Natural killer cell (primary cell): ENCODE results near the gene AKR7A2. TPM values are rescaled to one million over a fixed set of nuclear protein-coding genes. Genes with fewer than 3 reads are reported as not detected.

Source experiments
- ATAC-seq, 3 donors: fragments of 150-1000 bp in 2 of 3; fragments of 200-7000 bp in 1 of 3; cut with Tn5 transposase; 1 replicate in 1 of 3; 2 replicates in 2 of 3; pipeline ENCODE4 v1.10.0; 2021; ENCODE audit warnings: mild to moderate bottlenecking in 2 of 3, moderate library complexity in 2 of 3
- DNase-seq, 2 donors: peaks; one replicate each; pipeline versions ENCODE4 v3.0.0 to v3.0.0-alpha.2; 2013 to 2021; ENCODE audit warnings: mixed read lengths in 1 of 2
- H3K27ac ChIP-seq: one replicate; pipeline ENCODE4 v1.5.1; 2013; ENCODE audit warnings: mild to moderate bottlenecking, low read length
- H3K27me3 ChIP-seq: one replicate; pipeline ENCODE4 v1.6.1; 2013; ENCODE audit warnings: low read length; ENCODE audit not compliant: control insufficient read depth, insufficient read depth
- H3K36me3 ChIP-seq: one replicate; pipeline ENCODE4 v1.6.1; 2013; ENCODE audit warnings: low read length; ENCODE audit not compliant: control insufficient read depth, insufficient read depth
- H3K4me1 ChIP-seq: one replicate; pipeline ENCODE4 v1.6.1; 2013; ENCODE audit warnings: low read length; ENCODE audit not compliant: control insufficient read depth, insufficient read depth
- H3K4me3 ChIP-seq: one replicate; pipeline ENCODE4 v1.5.1; 2013; ENCODE audit warnings: low read length
- H3K9me3 ChIP-seq: one replicate; pipeline ENCODE4 v1.6.1; 2013; ENCODE audit warnings: low read length; ENCODE audit not compliant: control insufficient read depth, insufficient read depth
- H3K27ac Mint-ChIP-seq, 2 donors: one replicate each; pipeline ENCODE4 v1.8.0; 2022; ENCODE audit warnings: mild to moderate bottlenecking in 2 of 2, mixed read lengths in 2 of 2, moderate library complexity in 1 of 2
- H3K27me3 Mint-ChIP-seq, 2 donors: one replicate each; pipeline ENCODE4 v1.8.0; 2022; ENCODE audit warnings: low read depth in 2 of 2, mixed read lengths in 2 of 2
- H3K36me3 Mint-ChIP-seq: one replicate; pipeline ENCODE4 v1.8.0; 2022; ENCODE audit warnings: mixed read lengths
- H3K4me1 Mint-ChIP-seq, 2 donors: one replicate each; pipeline ENCODE4 v1.8.0; 2022; ENCODE audit warnings: mixed read lengths in 2 of 2
- H3K4me3 Mint-ChIP-seq: one replicate; pipeline ENCODE4 v1.8.0; 2022; ENCODE audit warnings: mild to moderate bottlenecking, moderate library complexity, mixed read lengths
- H3K9me3 Mint-ChIP-seq, 2 donors: one replicate each; pipeline ENCODE4 v1.8.0; 2022; ENCODE audit warnings: mixed read lengths in 2 of 2
- CTCF ChIP-seq: fragments of 200-600 bp; IDR thresholded peaks from one replicate; pipeline ENCODE4 v1.8.0; 2022; ENCODE audit warnings: antibody characterized with exemption
- WGBS: methylation state at CpG from one replicate; pipeline ENCODE4 v1.1.7; 2013; ENCODE audit warnings: missing lambda C conversion rate; ENCODE audit not compliant: insufficient coverage; 5-methylcytosine and 5-hydroxymethylcytosine counted together
- intact Hi-C: fragments of 100-400 bp; cut with micrococcal nuclease; formaldehyde crosslinking; loops from one replicate; pipeline ENCODE4 v1.14.2; 2022
- total RNA-seq, 4 donors: library from RNA; stranded (reverse); fragments of 120-200 nt in 1 of 4; gene quantifications; one replicate each; pipeline versions ENCODE4 v1.2.3 to v1.2.4, GENCODE V29; 2013 to 2022

AKR7A2 gene
- total RNA-seq, 3 donors from 2014 or later (not counting 1 experiment from before 2014, with no cell fraction given) = 25.5 to 31.9 (median 28.9) TPM

- WGBS = 94% methylated on average over 5 of the region's 5 CpGs
- Mint-ChIP-seq H3K36me3 (no peaks in the 10 kb centered on the region), H3K27ac (no peak overlapping the region), H3K4me1 (peaks cover 31 to 33% of the 10 kb centered on the region in 2 donors), H3K9me3 (no peaks in the 10 kb centered on the region), H3K27me3 (no peaks in the 10 kb centered on the region), H3K4me3 (no peak overlapping the region)
- no peak for ATAC-seq
- Histone ChIP-seq H3K27ac (no peak overlapping the region), H3K9me3 (no peaks in the 10 kb centered on the region), H3K27me3 (no peaks in the 10 kb centered on the region), H3K4me3 (no peak overlapping the region), H3K36me3 (peaks cover 53% of the 10 kb centered on the region), H3K4me1 (peaks cover 9% of the 10 kb centered on the region)
- TF ChIP-seq CTCF = no peak
- no peak for DNase-seq
- intact Hi-C loops = no loop called here
Observed at GRCh38 chr1:19356266-19356665, 44.3 kb upstream of the AKR7A2 start.

GRCh38 chr1:19354531-19354981, 42.6 kb upstream of the AKR7A2 start:
- Histone ChIP-seq H3K4me1 (peaks cover 5% of the 10 kb centered on the region), H3K27ac (no peak overlapping the region), H3K4me3 (no peak overlapping the region), H3K9me3 (no peaks in the 10 kb centered on the region), H3K27me3 (no peaks in the 10 kb centered on the region), H3K36me3 (peaks cover 64% of the 10 kb centered on the region)
- Mint-ChIP-seq H3K4me1 (peaks cover 16% of the 10 kb centered on the region in 2 donors), H3K27ac (no peak overlapping the region), H3K9me3 (no peaks in the 10 kb centered on the region), H3K36me3 (no peaks in the 10 kb centered on the region), H3K4me3 (no peak overlapping the region), H3K27me3 (no peaks in the 10 kb centered on the region)
- TF ChIP-seq CTCF = no peak
- no peak for DNase-seq
- no peak for ATAC-seq
- 99% methylated on average over 6 of the region's 6 CpGs for WGBS
- intact Hi-C loops = no loop called here

GRCh38 chr1:19353596-19353995, 41.7 kb upstream of the AKR7A2 start:
- DNase-seq = no peak
- H3K36me3 Mint-ChIP-seq = no peaks in the 10 kb centered on the region
- no peak for ATAC-seq
- WGBS = 97% methylated on average over 7 of the region's 8 CpGs
- intact Hi-C loops = no loop called here
- no peak overlapping the region for H3K27ac Mint-ChIP-seq
- H3K9me3 ChIP-seq = no peaks in the 10 kb centered on the region
- H3K27me3 ChIP-seq = no peaks in the 10 kb centered on the region
- H3K27me3 Mint-ChIP-seq = no peaks in the 10 kb centered on the region
- no peak overlapping the region for H3K4me3 Mint-ChIP-seq
- H3K27ac ChIP-seq = no peak overlapping the region
- H3K36me3 ChIP-seq = peaks cover 72% of the 10 kb centered on the region
- no peaks in the 10 kb centered on the region for H3K9me3 Mint-ChIP-seq
- peaks cover 7 to 12% of the 10 kb centered on the region in 2 donors for H3K4me1 Mint-ChIP-seq
- H3K4me1 ChIP-seq = peaks cover under 1% of the 10 kb centered on the region
- no peak overlapping the region for H3K4me3 ChIP-seq
- TF ChIP-seq CTCF = no peak

GRCh38 chr1:19352839-19353238, 40.9 kb upstream of the AKR7A2 start:
- H3K4me1 Mint-ChIP-seq = peaks cover 0 to 9% of the 10 kb centered on the region in 2 donors
- peaks cover 6% of the 10 kb centered on the region for H3K4me1 ChIP-seq
- H3K27me3 Mint-ChIP-seq = no peaks in the 10 kb centered on the region
- H3K9me3 Mint-ChIP-seq = no peaks in the 10 kb centered on the region
- intact Hi-C loops = no loop called here
- no peak overlapping the region for H3K27ac ChIP-seq
- H3K9me3 ChIP-seq = no peaks in the 10 kb centered on the region
- H3K27me3 ChIP-seq = no peaks in the 10 kb centered on the region
- 95% methylated on average over 14 of the region's 14 CpGs for WGBS
- no peak overlapping the region for H3K4me3 Mint-ChIP-seq
- H3K4me3 ChIP-seq = no peak overlapping the region
- peak overlapping the region in 1 of 2 donors; percentile 22 for H3K27ac Mint-ChIP-seq
- H3K36me3 ChIP-seq = peaks cover 78% of the 10 kb centered on the region
- no peak for TF ChIP-seq CTCF
- H3K36me3 Mint-ChIP-seq = no peaks in the 10 kb centered on the region
- no peak for DNase-seq
- no peak for ATAC-seq
